Measurements from ENCODE around the gene FBN1.

DNA sequence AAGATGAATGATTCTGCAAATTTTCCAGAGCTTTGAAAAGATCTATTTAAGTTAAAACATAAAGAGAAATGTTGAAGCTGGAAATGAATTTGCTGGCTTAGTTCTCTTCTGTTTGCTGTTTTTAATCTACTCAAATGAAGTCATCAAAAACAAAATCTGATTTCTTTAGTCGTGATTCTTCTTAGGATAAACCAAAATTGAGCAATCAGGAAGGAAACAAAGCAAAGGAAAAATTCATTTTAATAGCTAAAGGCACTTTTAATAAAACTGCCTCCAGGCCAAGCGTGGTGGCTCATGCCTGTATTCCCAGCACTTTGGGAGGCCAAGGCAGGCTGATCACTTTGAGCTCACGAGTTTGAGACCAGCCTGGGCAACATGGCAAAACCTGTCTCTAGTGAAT lies 223.1 kb downstream of the FBN1 start:
- no peak for TF ChIP-seq EZH2 (IDR thresholded peaks at IDR 0.05)
- TF ChIP-seq POLR2AphosphoS5 (IDR thresholded peaks at IDR 0.05; ENCODE audit: borderline replicate concordance, low read depth, low read length) = no peak
- TF ChIP-seq FOXP2 (optimal IDR thresholded peaks at IDR 0.05; ENCODE audit: control extremely low read depth, extremely low read length, insufficient read depth) = no peak
